GM21528 (cell line): Measurements from ENCODE around the gene MARCHF6.
A peak's percentile ranks its signal among the peaks of the same experiment; 100 is the strongest.

Experiments used
- ATAC-seq: cut with Tn5 transposase; IDR thresholded peaks from one replicate; pipeline ENCODE4 v1.9.1; 2021; ENCODE audit warnings: mild to moderate bottlenecking, moderate library complexity; ENCODE audit not compliant: unreplicated experiment, low FRiP score

The MARCHF6 gene

DNA sequence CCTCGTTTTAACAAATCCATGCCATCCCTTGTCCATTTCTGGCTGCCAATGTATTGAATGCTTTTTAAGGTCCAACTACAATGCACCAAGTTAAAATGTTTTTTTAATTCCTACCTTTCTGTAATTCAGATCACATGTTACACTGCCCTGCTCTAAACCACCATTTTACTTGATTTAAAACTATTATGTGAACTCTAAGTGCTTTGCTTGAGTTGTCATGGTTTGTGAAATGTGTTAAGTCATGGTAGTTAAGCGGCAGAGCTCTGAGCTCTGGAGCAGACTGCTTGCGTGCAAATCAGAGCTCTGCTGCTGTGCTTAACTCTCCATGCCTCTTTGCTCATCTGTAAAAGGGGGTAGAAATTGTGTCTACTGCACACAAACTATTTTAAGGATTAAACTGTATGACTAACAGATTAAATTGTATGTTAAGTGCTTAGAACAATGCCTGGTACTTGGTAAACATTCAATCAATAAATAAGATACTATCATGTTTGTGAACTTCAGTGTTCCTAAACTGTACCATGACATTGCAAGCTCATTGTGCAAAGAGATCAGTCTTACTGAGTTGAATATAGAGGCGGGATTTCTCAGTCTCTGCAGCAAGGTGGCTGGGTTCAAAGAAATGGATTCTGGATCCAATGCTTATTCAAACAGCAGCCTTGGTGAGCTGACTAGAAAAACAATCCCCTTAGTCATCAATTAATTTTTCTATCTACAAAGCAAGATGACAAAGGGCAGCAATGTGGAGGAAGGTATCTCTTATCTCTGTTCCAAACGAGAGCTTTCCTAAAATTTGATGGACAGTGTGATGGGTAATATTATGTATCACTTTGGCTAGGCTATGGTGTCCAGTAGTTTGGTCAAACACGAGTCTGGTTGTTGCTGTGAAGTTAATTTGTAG is 29.7 kb upstream of the MARCHF6 start:
- ATAC-seq: no peak

GRCh38 chr5:10324518-10325370 is 28.8 kb upstream of the MARCHF6 start:
- no peak for ATAC-seq

DNA sequence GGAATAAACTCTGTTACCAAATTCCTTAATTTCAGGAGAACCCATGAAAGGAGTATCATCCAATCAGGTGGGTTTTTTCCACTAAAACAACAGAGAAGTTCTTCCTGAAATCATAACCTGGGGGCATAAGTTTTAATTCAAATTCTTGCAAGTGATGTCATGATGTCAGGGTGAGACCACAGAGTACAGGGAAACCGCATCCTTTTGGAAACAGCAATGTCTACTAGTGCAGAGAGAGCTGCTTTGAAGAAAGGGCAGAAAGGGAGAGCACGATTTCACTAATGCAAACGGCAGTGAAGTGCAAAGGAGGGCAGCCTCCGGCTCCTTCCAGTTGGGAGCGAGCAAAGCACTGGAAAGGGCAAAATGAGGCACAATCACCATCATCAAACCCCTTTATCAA is 25.2 kb upstream of the MARCHF6 start:
- ATAC-seq: no peak

DNA sequence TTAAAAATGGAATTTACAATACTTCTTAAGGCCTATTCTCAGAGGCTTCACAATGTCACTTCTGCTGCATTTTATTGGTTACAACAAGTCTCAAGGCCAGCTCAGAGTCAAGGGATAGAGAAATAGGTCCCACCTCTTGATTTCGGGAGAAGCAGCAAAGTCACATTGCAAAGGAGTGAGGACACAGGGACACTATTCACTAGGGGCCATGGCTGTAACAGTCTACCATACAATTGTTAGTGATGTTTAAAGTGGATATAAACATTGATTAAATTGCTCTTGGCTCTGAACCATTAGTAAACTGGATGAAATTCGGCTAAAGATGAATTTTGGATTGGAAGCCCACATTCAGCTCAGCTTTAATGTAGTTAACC is 24.1 kb upstream of the MARCHF6 start:
- no peak for ATAC-seq

- ATAC-seq: no peak
Measured at GRCh38 chr5:10329820-10330481, 23.5 kb upstream of the MARCHF6 start.

- ATAC-seq: no peak
Measured at GRCh38 chr5:10330511-10331230, 22.8 kb upstream of the MARCHF6 start.

- ATAC-seq: no peak
Measured at GRCh38 chr5:10331341-10331796, 22.1 kb upstream of the MARCHF6 start.

- no peak for ATAC-seq
Measured at GRCh38 chr5:10332301-10332700, 21.2 kb upstream of the MARCHF6 start.

GRCh38 chr5:10333154-10334006 is 20.1 kb upstream of the MARCHF6 start:
- peak; percentile 56 for ATAC-seq

DNA sequence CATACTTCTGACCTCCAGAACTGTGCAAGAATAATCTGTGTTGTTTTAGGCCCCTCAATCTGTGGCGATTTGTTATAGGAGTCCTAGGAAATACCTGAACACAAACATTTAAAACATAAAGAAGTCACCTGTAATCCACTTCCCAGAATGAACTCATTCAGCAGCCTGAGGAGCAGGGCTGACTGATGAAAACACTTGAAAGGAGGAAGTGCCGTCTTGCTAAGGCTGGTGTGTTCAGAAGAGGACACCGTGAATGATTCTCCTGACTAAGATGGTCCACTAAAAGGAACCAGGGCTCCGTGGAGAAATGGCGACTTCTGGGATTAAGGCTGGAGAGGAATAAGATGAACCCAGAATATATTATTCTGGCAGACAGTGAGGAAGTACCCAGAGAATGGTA is 18.7 kb upstream of the MARCHF6 start:
- no peak for ATAC-seq

GRCh38 chr5:10335711-10336470 is 17.6 kb upstream of the MARCHF6 start:
- no peak for ATAC-seq

GRCh38 chr5:10337107-10337506 is 16.4 kb upstream of the MARCHF6 start:
- no peak for ATAC-seq

DNA sequence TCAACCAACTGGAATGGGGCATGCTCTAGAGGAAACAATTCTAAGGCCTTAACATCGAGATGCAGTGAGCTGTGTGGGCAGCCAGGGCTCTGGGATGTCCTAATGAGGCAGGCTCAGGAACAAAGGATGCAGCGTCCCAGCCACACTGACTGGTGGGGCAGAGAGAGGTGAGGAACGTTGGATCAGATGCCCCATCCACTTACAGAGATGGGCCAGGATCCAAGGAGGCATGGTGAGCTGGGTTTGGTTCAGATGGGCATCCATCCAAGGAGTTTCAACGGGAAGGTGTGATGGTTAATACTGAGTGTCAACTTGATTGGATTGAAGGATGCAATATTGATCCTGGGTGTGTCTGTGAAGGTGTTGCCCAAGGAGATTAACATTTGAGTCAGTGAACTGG is 15.5 kb upstream of the MARCHF6 start:
- no peak for ATAC-seq

DNA sequence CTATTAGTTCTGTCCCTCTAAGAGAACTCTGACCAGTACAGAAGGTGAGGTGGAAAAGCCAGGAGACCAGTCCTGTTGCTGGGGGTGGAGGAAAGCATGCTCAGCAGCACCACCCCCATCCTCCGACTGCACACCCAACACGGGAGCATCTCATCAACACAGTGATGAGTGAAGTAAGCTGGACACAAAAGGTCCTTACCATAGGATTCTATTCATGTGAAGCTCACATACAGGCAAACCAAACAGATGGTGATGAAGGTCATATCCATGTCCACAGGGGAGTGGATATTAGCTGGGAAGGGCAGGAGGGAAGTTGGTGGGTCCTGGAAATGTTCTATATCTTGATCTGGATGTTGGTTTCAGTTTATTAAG is 14.8 kb upstream of the MARCHF6 start:
- no peak for ATAC-seq

- ATAC-seq: no peak
Measured at GRCh38 chr5:10339058-10339811, 14.3 kb upstream of the MARCHF6 start.

- ATAC-seq: no peak
Measured at GRCh38 chr5:10339958-10340357, 13.5 kb upstream of the MARCHF6 start.

- ATAC-seq: no peak
Measured at GRCh38 chr5:10343486-10343885, 10.0 kb upstream of the MARCHF6 start.
